NCI-H1417 (cell line): ENCODE results near the gene ODAD3.
"Not testable (repeated sequence)": the region's sequence is repeated elsewhere in the genome, so short reads cannot be mapped to it uniquely, and the experiment has no call there.

Experiments used
- DNase-seq, 3 experiments: peaks; one replicate each; lab custom pipeline; 2025; lab: John Stamatoyannopoulos, UW

ODAD3 gene

DNA sequence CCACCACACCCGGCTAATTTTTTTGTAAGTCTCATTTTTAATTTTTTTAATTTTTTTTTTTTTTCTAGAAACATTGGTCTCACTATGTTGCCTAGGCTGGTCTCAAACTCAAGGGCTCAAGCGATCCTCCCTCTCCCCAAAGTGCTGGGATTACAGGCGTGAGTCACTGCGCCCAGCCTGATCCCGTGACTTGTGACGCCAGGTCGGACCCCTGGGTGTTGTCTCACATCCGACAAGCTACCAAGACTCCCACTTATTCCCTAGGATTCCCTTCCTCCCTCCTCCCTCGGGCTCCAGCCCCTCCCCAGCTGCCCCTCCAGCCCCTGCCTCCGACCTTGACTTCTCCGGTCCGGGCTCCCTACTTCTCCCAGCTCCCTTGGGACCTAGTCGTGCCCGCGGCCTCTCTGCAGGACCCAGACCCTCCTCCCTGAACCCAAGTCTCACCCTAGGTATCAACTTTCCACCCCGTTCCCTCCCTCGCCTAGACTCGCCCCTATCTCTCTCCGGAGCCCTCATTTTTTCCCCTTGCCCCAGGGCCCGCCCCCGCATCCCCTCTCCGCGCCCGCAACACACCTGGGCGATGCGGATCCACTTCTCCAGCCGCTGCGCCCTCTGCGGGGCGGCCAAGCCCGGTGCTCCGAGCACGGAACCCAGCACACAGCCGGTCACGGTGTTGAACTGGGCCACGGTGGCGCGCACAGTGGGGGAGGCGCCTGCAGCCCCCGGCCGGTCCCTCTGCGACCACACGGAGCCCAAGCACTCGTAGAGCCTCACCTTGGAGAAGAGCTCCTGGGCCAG, 28.9 kb downstream of the ODAD3 start:
- no peak for DNase-seq

DNA sequence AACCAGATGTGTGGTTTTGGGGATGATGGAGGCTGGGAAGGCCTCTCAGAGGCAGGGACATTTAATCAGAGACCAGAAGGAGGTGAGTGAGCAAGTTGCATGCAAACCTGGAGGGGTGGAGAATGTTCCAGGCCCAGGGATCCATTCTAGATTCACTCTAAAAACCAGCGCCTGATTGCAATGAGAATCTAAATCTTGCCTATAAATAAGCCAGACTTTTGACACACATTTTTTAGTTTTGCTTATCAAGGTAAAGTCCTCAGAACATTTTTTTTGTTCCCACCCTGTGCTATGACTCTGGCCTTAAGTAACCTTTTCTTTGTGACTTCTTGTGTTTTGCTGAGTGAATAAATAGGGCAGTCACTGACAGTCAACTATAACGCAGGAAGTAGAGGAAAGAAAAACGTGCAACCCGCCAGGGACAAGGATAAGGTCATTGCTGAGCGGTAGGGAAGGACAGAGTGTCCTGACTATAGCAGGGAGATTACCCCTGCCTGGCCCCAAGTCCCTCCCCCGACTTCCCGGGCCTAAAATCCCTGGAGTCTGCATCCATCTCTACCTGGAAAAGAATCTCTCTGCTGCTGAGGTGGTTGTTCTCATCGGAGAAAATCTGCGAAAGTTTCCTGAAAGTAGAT, 30.2 kb downstream of the ODAD3 start:
- DNase-seq = no peak

DNA sequence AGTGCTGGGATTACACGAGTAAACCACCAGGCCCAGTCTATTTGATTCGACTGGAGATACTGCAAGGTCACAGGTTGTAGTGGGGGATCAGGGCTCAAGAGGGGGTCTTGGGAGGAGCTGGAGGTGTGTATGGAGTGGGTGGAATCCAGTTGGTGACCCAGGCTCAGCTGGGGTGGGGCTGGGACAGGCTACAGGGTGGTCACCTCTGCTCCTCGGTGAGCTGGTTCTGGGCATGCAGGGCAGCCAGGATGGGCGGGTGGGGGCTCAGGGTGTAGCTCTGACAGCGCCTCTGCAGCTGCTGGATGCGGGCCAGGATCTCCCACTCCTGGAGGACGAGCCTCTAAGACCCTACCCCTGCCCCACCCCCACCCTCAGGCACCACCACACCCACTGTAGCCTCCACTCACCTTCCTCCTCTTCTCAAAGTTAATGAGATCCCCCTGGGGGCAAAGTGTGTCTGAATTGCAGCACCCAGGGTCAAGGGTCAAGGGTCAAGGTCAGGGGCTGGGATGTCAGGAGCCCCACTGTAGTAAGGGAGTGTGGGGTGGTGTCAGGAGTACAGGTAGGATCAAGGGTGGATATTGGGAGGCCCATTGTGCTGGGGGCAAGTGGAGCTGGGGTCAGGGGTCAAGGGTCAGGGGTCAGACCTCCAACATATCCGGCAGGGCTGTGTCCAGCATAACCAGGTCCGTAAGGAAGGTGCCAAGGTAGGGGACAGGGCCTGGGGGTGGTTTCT, 32.9 kb downstream of the ODAD3 start:
- no peak for DNase-seq

DNA sequence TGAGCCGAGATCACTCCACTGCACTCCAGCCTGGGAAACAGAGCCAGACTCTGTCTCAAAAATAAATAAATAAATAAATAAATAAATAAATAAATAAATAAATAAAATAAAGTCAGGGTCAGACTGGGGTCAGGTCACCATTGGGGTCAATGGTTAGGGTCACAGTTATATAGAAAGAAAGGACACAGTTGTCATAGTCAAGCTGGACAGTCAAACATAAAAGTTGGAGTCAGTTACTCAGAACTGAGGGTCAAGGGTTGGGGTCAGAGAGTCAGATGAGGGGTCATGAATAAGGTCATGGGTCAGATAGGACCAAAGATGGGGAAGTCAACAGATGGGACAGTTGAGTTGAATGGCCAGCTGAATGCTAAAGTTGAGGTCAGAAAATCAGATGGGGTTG, 34.1 kb downstream of the ODAD3 start:
- no peak for DNase-seq

DNA sequence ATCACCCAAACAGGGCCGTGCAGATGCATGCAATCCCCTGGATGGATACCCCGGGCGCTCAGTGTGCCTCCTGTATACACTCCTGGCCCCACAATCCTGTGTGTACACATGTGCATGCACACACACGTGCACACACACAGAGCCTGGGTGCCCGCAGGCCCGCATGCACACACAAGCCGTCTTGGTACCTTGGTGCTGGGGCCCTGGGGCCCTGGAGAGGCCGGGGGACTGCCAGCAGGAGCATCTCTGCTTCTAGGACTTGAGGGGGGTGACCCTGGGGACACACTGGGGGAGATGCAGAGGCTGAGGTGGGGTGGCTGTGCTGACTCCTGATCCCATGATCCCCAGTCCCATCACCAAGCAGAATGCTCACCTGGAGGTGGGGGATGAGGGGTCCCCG, 35.3 kb downstream of the ODAD3 start:
- DNase-seq = no peak

DNA sequence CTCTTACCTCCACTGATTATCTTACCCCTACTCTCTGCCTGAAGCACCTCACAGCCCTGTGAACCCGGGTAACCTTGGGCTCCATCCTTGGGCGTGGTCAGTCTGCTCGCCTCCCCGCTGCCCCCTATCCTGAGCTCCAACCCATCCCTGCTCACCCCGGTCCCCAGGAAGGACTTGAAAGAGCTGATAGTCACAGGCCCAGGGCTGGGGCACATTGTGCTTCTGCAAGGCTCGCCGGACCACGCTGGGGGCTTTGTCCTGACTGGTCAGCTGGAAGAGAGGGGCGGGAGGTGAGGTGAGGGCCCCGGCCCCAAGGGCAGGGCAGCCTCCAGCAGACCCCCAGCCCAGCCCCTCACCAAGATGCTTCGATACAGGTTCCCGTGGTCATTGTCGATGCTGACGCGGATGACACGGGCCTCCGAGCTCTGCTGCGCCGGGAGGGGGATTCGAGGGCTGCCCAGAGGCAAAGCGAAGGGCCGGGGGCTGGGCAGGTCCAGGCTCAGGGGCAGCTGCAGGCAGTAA, 37.8 kb downstream of the ODAD3 start:
- DNase-seq = no peak

DNA sequence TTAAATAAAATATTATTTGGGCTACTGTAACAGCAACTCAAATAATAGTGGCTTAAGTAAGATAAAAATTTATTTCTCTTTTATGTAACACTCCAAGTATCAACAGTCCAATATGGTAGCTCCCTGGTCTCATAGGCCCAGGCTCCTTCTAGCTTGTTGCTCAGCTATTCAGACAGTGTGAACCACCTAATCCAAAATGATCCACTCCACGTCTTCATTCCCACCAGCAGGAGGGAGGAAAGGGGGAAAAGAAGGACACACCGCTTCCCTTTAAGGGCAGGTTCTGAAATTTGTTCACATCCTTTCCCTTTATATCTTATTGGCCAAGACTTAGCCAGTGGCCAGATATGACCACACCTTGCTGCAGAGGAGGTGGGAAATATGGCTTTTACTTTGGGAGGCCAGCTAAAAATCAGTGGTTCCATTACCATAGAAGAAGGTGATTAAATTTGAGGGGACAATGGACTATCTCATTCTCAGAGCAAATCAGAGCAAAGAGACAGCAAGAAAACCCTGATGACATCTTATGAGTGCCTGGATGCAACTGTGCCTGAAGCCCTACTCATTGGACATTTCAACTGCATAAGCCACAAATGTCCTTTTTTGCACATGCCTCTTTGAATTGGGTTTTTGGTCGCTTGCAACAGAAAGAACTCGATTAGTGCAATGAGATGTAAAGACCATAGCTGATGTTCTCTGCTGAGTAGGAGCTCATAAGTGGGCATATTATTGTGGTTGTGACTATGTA, 43.8 kb downstream of the ODAD3 start:
- no peak for DNase-seq

DNA sequence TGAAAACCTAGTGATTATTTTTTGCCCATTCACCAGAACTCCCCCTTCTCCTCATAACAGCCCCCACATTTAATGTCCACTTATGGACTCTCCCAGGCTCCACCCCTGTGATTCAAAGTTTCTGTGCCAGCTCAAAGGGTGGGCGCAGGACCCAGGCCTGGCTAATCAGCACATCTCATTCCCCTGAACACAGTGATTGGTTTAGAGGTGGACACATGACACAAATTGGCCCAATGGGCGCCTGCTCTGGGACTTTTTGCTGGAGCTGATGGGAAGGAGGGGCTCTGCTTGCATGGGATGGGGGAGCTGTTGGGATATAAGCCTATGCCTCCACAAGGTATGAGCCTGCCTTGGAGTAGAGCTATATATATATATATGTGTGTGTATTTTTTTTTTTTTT, 44.6 kb downstream of the ODAD3 start:
- DNase-seq = no peak

DNA sequence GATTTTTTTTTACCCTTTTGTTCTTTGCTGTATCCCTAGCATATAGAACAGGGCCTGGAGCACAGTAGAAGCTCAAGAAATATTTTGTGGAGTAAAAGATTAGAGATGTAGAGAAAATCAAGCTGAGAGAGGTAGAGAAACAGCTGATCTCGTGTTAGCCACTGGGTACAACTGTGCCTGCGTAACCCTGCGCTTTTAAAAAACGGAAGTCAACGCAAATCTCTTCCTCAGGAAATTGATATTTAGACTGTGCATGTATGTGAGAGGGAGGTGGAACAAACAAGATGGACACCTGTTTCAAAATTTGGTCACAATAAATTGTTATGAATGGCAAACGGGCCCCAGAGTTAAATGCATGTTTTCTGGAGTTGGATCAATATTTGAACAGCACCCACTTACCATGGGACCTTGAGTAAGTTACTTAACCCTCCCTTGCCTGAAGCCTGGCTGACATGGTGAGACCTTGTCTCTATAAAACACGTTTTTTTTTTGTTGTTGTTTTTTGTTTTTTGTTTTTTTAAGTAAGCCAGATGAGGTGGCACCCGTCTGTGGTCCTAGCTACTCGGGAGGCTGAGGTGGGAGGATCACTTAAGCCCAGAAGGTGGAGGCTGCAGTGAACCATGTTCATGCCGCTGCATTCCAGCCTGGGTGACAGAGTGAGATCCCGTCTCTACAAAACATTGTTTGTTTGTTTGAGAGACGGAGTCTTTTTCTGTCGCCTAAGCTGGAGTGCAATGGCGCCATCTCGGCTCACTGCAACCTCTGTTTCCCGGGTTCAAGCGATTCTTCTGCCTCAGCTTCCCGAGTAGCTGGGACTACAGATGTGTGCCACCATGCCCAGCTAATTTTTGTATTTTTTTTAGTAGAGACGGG, 47.5 kb downstream of the ODAD3 start:
- peak in 1 of 3 experiments; percentile 29 for DNase-seq

DNA sequence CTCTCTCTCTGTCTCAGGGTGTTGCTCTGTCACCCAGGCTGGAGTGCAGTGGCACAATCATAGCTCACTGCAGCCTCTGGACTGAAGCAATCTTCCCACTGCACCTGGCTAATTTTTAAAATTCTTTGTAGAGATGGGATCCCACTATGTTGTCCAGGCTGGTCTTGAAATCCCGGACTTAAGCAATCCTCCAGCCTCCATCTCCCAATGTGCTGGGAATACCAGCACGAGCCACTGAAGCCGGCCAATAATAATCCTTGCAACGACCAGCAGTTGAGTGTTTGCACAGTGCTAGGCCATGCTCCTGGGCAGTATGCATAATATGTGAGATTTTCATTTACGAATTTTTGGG, 50.2 kb downstream of the ODAD3 start:
- DNase-seq = peak in 1 of 3 experiments; percentile 48

DNA sequence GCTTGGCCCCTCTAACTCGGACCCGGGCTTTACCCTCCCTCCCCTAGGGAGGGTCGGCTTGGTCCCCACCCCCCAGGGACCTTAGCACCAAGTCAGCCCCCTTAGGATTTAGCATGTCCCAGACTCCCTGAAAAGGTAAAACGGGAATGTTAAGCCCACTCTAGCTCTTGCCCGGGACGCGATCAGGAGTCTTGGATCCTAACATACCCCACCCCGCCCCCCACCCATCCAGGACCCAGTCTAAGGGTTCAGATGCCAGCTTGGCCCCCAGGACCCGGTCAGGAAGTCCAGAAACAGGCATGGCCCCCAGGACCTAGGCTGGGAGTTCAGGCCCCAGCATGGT, 51.2 kb downstream of the ODAD3 start:
- DNase-seq = peak in 2 of 3 experiments; percentile 66 to 76

DNA sequence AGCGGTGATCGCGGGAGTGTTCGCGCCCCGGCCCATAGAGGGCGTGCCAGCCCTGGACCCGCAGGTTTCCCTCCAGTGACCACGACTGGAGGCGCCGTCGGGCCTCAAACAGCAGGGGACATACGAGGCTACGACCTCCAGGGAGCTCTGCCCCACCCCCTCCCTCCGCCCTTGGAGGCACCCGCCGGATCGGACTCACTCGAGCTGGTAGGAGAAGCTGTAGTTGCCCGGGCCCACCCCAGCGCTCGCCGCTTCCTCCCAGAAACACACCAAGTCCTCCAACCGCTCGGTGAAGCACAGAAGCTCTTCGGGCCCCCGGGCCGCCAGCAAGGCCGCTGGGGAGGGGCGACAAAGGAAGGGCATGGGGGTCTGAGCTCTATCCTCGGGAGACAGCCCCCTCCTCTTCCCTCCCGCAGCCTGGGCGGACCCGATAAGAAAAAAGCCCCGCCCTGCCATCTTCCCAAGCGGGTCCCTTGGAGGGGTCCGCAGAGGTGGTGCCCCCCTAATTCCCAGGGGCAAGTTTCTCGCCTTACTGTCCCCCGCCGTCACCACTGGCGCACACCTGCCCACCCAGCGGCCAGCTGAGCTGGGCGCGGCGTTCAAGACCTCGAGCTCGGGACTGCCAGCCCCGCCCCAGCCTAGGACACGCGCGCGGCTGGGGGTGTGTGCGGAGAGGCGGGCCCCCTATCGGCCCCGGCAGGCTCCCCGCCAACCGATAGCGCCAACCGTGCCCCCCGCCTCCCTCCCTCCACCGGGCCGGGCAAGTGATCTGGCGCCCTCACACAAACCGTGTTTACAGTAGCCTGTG, 51.8 kb downstream of the ODAD3 start:
- DNase-seq = peak; percentile 16 to 76 (median 68)

DNA sequence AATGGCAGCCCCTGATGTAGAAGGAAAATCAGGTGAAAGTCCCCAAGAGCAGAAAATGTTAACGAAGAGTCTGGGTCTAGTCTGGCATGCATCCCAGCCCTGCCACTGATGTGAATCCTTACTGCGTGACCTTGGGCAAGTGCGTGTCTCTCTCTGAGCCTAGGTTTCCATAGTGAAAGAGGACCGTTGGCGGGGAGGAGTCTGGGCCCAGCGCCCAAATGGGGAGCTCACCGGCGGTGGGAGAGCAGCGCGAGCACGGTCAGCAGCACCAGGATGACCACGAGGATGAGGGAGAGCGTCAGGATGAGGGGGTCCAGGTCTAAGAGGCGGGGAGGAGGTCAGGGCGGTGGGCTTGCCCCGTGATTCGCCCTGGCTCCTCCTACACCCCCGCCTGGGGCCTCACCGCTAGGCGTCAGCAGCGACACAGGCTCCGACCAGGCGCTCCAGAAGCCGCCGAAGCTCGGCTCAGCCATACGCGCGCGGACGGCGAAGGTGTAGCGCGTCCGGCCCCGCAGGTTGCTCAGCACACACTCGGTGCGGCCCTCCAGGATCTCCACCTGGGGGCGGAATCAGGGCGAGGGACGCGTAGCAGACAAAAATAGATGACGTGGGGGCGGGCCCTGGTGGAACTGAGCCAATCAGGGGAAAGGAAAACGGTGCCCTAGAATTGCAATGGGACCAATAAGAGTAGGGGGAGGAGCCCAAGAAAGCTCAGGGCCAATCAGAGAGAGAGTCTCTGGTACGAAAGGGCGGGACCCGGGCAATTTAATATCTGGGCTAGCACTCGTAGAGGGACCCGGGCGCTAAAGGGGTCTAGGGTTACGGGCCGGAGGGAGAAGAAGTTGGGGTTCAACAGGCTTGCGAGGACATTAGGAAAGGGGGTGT, 54.0 kb downstream of the ODAD3 start:
- peak in 1 of 3 experiments; percentile 93 for DNase-seq

DNA sequence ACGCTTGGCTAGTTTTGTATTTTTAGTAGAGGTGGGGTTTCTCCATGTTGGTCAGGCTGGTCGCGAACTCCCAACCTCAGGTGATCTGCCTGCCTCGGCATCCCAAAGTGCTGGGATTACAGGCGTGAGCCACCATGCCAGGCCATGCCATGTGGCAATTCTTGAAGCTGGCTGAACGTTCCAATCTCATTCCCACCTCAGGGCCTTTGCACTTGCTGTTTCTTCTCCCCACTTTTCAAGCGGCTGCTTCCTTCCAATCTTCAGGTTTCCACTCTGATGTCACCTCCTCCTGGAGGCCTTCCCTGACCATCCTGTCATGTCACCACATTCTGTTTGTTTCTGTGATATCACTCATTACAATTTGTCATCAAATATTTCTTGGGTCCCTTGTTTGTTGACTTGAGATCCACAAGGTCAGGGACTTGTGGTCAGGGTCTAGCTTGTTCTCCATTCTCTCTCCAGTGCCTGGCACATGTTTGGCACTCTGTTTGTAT, 55.0 kb downstream of the ODAD3 start:
- no peak for DNase-seq

DNA sequence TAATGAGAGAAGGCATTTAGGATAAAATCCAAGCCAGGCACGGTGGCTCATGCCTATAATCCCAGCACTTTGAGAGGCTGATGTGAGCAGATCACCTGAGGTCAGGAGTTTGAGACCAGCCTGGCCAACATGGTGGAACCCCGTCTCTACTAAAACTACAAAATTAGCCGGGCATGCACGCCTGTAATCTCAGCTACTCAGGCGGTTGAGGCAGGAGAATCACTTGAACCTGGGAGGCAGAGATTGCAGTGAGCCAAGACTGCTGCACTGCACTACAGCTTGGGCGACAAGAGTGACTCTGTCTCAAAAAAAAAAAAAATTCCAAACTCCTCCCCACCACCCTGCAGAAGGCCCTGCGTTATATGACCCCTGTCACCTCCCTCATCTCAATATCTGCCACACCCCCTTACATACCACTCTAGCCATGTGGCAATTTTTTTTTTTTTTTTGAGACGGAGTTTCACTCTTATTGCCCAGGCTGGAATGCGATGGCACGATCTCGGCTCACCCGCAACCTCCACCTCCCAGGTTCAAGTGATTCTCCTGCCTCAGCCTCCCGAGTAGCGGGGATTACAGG, 55.6 kb downstream of the ODAD3 start:
- DNase-seq = not testable (repeated sequence)

DNA sequence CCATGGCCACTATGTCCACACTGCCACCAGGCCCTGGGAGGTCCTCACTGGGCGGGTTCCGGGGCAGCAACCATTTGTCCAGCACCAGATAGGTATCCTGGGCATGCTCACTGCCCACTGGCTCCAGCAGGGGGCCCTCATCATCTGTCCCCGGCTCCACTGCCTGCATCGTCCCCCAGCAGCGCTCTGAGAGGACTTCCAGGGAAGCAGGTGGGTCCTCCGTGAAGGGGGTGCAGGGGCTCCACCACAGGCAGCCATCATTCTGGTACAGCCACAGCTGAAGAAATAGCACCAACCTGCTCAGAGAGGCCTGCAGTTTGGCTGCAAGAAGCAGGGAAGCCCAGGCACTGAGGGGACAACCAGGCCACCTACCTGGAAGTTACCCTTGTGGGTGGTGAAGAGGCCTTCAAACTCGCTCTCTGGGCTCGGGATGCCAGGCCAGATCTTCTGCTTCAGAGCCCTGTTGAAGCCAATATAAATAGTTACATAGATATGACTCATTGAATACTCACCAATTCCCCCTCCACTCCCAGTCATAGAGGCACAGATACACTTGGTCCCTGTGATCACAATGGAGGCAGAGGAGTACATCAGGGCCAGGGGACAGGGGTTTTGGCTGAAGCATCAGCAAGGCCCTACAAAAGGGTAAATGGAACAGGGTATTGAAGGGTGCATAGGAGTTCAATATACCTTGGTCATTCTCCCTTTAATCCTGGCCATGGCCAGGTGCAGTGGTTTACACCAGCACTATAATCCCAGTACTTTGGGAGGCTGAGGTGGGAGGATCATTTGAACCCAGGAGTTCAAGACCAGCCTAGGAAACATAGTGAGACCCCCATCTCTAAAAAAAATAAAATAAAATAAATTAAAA, 56.4 kb downstream of the ODAD3 start:
- DNase-seq = peak in 2 of 3 experiments; percentile 17 to 63

DNA sequence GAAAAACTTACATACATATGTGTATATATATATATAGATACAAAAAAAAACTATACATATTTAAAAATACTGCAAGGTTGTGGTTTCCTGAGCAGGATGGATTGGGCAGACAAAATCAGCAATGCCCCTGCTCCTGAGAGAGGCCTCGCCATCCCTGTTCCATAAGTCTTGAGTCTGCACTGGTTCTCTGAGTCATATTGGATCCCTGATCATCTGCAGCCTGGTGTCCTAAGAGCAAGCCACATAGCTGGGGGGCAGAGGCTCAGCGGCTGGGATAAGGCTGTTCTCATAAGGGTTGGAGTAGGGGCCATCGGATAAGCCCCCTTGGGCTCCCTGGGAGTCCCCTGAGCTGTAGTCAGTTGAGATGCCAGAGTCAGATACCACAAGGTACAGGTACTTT, 57.2 kb downstream of the ODAD3 start:
- no peak for DNase-seq

DNA sequence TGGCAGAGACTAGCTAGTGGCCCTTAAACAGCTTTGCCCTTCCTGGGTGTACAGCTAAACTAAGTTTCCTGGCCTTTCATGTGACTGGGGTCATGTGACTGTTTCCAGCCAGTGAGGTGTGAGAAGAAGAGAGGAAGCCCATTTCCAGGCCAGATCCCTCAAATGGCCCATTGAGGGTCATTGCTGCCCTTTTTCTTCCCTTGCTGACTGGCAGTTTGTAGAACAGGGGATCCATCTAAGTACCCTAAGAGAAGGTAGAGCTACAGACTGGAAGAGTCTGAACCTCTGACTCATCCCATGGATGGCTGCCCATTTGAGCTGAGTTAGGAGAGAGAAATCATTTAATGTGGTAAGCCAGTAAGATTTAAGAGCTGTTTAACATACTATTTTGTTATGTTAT, 57.7 kb downstream of the ODAD3 start:
- DNase-seq = no peak
